Fibroblast of lung (primary cell): ENCODE measurements around the gene MAB21L2. TPM values are rescaled to one million over a fixed set of nuclear protein-coding genes. Genes with fewer than 3 reads are reported as not detected.
"Not testable (repeated sequence)": the region's sequence is repeated elsewhere in the genome, so short reads cannot be mapped to it uniquely, and the experiment has no call there.

ENCODE experiments used
- DNase-seq, 2 donors: peaks; one replicate each; pipeline versions ENCODE4 v3.0.0 to v3.0.0-alpha.2; 2010; ENCODE audit warnings: low read depth in 2 of 2
- H2AFZ ChIP-seq: 2 replicates; pipeline ENCODE4 v1.5.1; 2012; ENCODE audit warnings: low read length, control low read depth, inconsistent platforms
- H3K27ac ChIP-seq: 2 replicates; pipeline ENCODE4 v1.5.1; 2011; ENCODE audit warnings: low read length, control low read depth; ENCODE audit not compliant: insufficient read depth
- H3K27me3 ChIP-seq: 2 replicates; pipeline ENCODE4 v1.5.1; 2011; ENCODE audit warnings: mild to moderate bottlenecking, low read length; ENCODE audit not compliant: control insufficient read depth, insufficient read depth
- H3K36me3 ChIP-seq: 2 replicates; pipeline ENCODE4 v1.5.1; 2011; ENCODE audit warnings: low read length; ENCODE audit not compliant: control insufficient read depth, insufficient read depth
- H3K4me1 ChIP-seq: 2 replicates; pipeline ENCODE4 v1.5.1; 2011; ENCODE audit warnings: low read length; ENCODE audit not compliant: control insufficient read depth, insufficient read depth; ENCODE audit errors: extremely low read depth
- H3K4me2 ChIP-seq: 2 replicates; pipeline ENCODE4 v1.5.1; 2011; ENCODE audit warnings: low read length, control low read depth; ENCODE audit not compliant: insufficient read depth; ENCODE audit errors: extremely low read depth
- H3K4me3 ChIP-seq, 4 experiments: fragments of 200-600 bp in 1 of 4; sonication (generic) in 1 of 4; replicated peaks in 1 of 4; 2 replicates each; pipeline ENCODE4 v1.5.1; 2011 to 2016; ENCODE audit warnings: low read length in 4 of 4, low read depth in 3 of 4, mild to moderate bottlenecking in 3 of 4, control low read depth in 2 of 4, inconsistent platforms in 1 of 4, mixed read lengths in 1 of 4; ENCODE audit not compliant: insufficient read depth in 1 of 4; ENCODE audit errors: control extremely low read depth in 1 of 4
- H3K79me2 ChIP-seq: 2 replicates; pipeline ENCODE4 v1.5.1; 2012; ENCODE audit warnings: mild to moderate bottlenecking, low read length, inconsistent platforms; ENCODE audit not compliant: control insufficient read depth, insufficient read depth
- H3K9ac ChIP-seq: 2 replicates; pipeline ENCODE4 v1.5.1; 2011; ENCODE audit warnings: mild to moderate bottlenecking, low read length, control low read depth; ENCODE audit not compliant: insufficient read depth
- H3K9me3 ChIP-seq: 2 replicates; pipeline ENCODE4 v1.5.1; 2012; ENCODE audit warnings: low read depth, low read length; ENCODE audit not compliant: control insufficient read depth, insufficient read depth
- H4K20me1 ChIP-seq: 2 replicates; pipeline ENCODE4 v1.5.1; 2011; ENCODE audit warnings: low read length; ENCODE audit not compliant: control insufficient read depth, insufficient read depth; ENCODE audit errors: extremely low read depth
- EZH2 ChIP-seq: IDR thresholded peaks from 2 replicates; pipeline ENCODE4 v1.5.1; 2012; ENCODE audit warnings: low read length, control low read depth, mild to moderate bottlenecking; ENCODE audit errors: missing control alignments
- polyA plus RNA-seq, 2 donors: library from polyadenylated mRNA; depleted of rRNA in 1 of 2; stranded (reverse) in 1 of 2; unstranded in 1 of 2; fragments of >200 nt; gene quantifications; 2 replicates each; pipeline ENCODE4 v1.2.1, GENCODE V29; 2011 to 2012; ENCODE audit warnings: missing spikeins in 1 of 2
- total RNA-seq: library from RNA; depleted of rRNA; stranded (reverse); fragments of >200 nt; gene quantifications from 2 replicates; pipeline ENCODE4 v1.2.1, GENCODE V29; 2014
- TF ChIP-seq, protein P1 (sequence below), 2 donors: IDR thresholded peaks in 1 of 2; conservative IDR thresholded peaks in 1 of 2; 1 replicate in 1 of 2; 2 replicates in 1 of 2; pipeline ENCODE4 v1.5.1; 2011 to 2012; ENCODE audit warnings: low read length in 2 of 2, control low read depth in 1 of 2, inconsistent platforms in 1 of 2, low read depth in 1 of 2, mild to moderate bottlenecking in 1 of 2

MAB21L2 gene
- total and polyA plus RNA-seq, 2 donors (not counting 1 experiment from before 2014, with no cell fraction given) = 0.06 TPM; not detected in 1

DNA sequence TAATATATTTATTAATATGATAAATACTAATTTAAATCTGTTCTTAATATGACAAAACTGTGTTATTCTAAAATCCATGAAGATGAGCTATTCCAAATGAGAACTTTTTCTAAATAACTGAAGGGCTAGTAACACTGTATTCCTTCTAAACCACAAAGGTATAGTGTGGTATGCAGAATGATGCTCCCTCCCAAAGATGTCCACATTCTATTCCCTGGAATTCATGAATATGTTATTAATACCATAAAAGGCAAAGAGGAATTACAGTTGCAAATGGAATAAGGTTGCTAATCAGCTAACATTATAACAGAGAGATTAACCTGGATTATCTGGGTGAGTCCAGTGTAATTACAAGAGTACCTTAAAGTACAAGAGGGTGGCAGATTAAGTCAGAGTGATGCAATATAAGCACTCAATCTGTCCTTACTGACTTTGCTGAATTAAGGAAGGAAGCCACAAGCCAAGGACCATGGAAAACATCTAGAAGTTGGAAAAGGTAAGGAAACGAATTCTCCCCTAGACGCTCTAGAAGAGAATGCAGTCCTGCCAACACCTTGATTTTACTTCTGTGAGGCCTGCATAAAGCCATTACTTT is 20.7 kb upstream of the MAB21L2 start:
- H3K79me2 ChIP-seq = no peaks in the 10 kb centered on the region
- no peaks in the 10 kb centered on the region for H3K36me3 ChIP-seq
- H3K4me3 ChIP-seq = no peak overlapping the region
- DNase-seq = no peak
- H3K4me1 ChIP-seq = no peaks in the 10 kb centered on the region
- H3K27ac ChIP-seq = no peak overlapping the region
- H3K27me3 ChIP-seq = no peaks in the 10 kb centered on the region
- H3K4me2 ChIP-seq = no peak overlapping the region
- H3K9me3 ChIP-seq = no peaks in the 10 kb centered on the region
- no peak overlapping the region for H2AFZ ChIP-seq
- TF ChIP-seq EZH2 = no peak
- TF ChIP-seq, protein P1, sequence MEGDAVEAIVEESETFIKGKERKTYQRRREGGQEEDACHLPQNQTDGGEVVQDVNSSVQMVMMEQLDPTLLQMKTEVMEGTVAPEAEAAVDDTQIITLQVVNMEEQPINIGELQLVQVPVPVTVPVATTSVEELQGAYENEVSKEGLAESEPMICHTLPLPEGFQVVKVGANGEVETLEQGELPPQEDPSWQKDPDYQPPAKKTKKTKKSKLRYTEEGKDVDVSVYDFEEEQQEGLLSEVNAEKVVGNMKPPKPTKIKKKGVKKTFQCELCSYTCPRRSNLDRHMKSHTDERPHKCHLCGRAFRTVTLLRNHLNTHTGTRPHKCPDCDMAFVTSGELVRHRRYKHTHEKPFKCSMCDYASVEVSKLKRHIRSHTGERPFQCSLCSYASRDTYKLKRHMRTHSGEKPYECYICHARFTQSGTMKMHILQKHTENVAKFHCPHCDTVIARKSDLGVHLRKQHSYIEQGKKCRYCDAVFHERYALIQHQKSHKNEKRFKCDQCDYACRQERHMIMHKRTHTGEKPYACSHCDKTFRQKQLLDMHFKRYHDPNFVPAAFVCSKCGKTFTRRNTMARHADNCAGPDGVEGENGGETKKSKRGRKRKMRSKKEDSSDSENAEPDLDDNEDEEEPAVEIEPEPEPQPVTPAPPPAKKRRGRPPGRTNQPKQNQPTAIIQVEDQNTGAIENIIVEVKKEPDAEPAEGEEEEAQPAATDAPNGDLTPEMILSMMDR (conservative IDR thresholded peaks at IDR 0.05 in 1 of 2, IDR thresholded peaks at IDR 0.05 in 1 of 2; ENCODE audit: low read depth in 1 of 2, low read length in 2 of 2) = no peak
- H4K20me1 ChIP-seq = no peaks in the 10 kb centered on the region
- H3K9ac ChIP-seq = no peak overlapping the region

DNA sequence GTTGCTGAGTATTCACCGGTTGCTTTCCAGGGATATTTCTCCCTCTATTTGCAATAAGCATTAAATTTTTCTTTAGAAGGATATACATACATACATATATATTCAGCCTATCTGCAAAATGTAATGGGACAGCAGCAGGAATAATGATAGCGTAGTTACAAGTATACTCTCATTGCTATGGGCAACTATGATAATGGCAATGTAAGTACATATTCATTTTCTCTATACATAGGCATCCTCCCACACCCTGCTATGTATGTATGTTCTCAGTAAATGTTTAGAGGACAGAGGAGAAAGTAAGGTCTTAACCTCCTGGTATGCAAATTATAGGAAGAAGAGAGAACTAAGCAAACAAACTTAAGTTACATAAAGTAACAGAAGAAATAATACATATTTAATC is 19.7 kb upstream of the MAB21L2 start:
- Histone ChIP-seq H2AFZ (no peak overlapping the region), H3K27ac (no peak overlapping the region), H3K4me2 (no peak overlapping the region), H3K9me3 (no peaks in the 10 kb centered on the region), H3K4me3 (no peak overlapping the region), H3K79me2 (no peaks in the 10 kb centered on the region), H4K20me1 (no peaks in the 10 kb centered on the region), H3K9ac (no peak overlapping the region), H3K36me3 (no peaks in the 10 kb centered on the region), H3K4me1 (no peaks in the 10 kb centered on the region), H3K27me3 (no peaks in the 10 kb centered on the region)
- TF ChIP-seq, protein P1 (conservative IDR thresholded peaks at IDR 0.05 in 1 of 2, IDR thresholded peaks at IDR 0.05 in 1 of 2; ENCODE audit: low read depth in 1 of 2, low read length in 2 of 2) = no peak
- TF ChIP-seq EZH2 = no peak
- no peak for DNase-seq

DNA sequence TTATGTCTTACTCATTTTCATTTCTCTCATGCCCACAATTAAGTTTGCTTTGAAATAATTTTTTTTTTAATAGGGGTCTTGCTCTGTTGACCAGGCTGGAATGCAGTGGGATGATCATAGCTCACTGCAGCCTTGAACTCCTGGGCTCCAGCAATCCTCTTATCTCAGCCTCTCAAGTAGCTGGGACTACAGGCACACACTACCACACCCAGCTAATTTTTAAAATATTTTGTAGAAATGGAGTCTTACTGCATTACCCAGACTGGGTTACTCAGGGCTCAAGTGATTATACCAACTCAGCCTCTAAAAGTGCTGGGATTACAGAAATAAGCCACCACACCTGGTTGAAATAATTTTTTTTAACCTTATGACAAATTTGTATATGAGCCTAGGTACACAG is 19.2 kb upstream of the MAB21L2 start:
- Histone ChIP-seq H4K20me1 (no peaks in the 10 kb centered on the region), H3K4me2 (no peak overlapping the region), H3K9ac (no peak overlapping the region), H2AFZ (no peak overlapping the region), H3K9me3 (no peaks in the 10 kb centered on the region), H3K36me3 (no peaks in the 10 kb centered on the region), H3K79me2 (no peaks in the 10 kb centered on the region), H3K4me1 (no peaks in the 10 kb centered on the region), H3K27me3 (no peaks in the 10 kb centered on the region), H3K27ac (no peak overlapping the region), H3K4me3 (no peak overlapping the region)
- no peak for TF ChIP-seq EZH2
- TF ChIP-seq, protein P1 (conservative IDR thresholded peaks at IDR 0.05 in 1 of 2, IDR thresholded peaks at IDR 0.05 in 1 of 2; ENCODE audit: low read depth in 1 of 2, low read length in 2 of 2) = no peak
- no peak for DNase-seq

DNA sequence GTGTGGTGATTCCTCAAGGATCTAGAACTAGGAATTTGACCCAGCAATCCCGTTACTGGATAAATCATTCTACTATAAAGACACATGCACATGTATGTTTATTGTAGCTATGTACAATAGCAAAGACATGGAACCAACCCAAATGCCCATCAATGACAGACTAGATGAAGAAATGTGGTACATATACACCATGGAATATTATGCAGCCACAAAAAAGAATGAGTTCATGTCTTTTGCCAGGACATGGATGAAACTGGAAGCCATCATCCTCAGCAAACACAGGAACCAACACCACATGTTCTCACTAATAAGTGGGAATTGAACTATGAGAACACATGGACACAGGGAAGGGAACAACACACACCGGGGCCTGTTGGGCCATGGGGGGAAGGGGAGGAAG is 17.0 kb upstream of the MAB21L2 start:
- not testable (repeated sequence) for H3K4me1 ChIP-seq, H4K20me1 ChIP-seq, H3K4me2 ChIP-seq

More for the DNA sequence above, 17.0 kb upstream of the MAB21L2 start:
- not testable (repeated sequence) for H3K27me3 ChIP-seq, H3K27ac ChIP-seq, H3K4me3 ChIP-seq, H3K36me3 ChIP-seq, DNase-seq, H2AFZ ChIP-seq, H3K9ac ChIP-seq, H3K9me3 ChIP-seq, H3K79me2 ChIP-seq
